GM23338 (cell line): ENCODE measurements around the gene CDH4.

Source experiments
- EZH2phosphoT487 ChIP-seq: fragments of 200-600 bp; sonication (generic); IDR thresholded peaks from one replicate; pipeline ENCODE4 v1.8.1; 2018; ENCODE audit warnings: antibody characterized with exemption; ENCODE audit not compliant: unreplicated experiment
- NANOG ChIP-seq: IDR thresholded peaks from 2 replicates; pipeline ENCODE4 v1.6.1; 2016; ENCODE audit warnings: antibody characterized with exemption, borderline replicate concordance
- POLR2AphosphoS5 ChIP-seq: IDR thresholded peaks from 2 replicates; pipeline ENCODE4 v1.6.1; 2016; ENCODE audit warnings: antibody characterized with exemption, low read depth
- ZNF331 ChIP-seq: fragments of 250-450 bp; sonication (Bioruptor Pico); IDR thresholded peaks from 2 replicates; pipeline ENCODE4 v1.5.0; 2020; ENCODE audit warnings: low read depth, mild to moderate bottlenecking, moderate library complexity
- TF ChIP-seq, protein P1 (sequence below), 2 experiments: fragments of 200-600 bp in 1 of 2; sonication (generic) in 1 of 2; conservative IDR thresholded peaks; 2 replicates each; pipeline versions ENCODE4 v1.5.1 to v1.6.1; 2016 to 2017; ENCODE audit warnings: antibody characterized with exemption in 2 of 2, low read depth in 2 of 2, mild to moderate bottlenecking in 2 of 2, moderate library complexity in 1 of 2
- TF ChIP-seq, protein P2 (sequence below): IDR thresholded peaks from one replicate; pipeline ENCODE4 v1.6.1; 2018; ENCODE audit warnings: antibody characterized with exemption; ENCODE audit not compliant: unreplicated experiment

DNA sequence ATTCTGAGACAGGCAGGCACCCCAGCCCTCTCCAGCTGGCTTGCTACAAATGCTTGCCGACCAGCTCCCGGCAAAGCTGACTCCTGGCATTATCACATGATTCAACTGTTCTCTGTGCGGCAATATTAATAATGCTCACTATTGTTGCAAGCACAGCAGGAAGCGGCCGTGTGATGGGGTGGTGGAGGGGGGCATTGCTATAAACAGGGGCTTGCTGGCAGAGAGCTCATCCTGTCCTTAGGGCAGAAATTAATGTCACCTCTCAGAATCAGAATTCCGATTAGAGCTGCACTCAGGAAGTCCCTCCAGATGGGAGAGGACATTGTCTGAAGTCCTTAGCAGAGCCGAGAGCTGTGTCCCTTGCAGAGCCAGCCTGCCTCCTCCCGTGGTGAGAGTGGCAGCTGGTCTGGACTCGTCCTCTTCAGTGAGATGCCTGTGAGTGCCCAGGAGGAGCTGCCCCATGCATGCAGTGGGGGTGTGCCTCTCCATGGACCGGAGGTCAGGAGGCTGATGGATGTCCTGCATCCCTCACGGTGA lies 162.5 kb downstream of the CDH4 start:
- TF ChIP-seq, protein P1, sequence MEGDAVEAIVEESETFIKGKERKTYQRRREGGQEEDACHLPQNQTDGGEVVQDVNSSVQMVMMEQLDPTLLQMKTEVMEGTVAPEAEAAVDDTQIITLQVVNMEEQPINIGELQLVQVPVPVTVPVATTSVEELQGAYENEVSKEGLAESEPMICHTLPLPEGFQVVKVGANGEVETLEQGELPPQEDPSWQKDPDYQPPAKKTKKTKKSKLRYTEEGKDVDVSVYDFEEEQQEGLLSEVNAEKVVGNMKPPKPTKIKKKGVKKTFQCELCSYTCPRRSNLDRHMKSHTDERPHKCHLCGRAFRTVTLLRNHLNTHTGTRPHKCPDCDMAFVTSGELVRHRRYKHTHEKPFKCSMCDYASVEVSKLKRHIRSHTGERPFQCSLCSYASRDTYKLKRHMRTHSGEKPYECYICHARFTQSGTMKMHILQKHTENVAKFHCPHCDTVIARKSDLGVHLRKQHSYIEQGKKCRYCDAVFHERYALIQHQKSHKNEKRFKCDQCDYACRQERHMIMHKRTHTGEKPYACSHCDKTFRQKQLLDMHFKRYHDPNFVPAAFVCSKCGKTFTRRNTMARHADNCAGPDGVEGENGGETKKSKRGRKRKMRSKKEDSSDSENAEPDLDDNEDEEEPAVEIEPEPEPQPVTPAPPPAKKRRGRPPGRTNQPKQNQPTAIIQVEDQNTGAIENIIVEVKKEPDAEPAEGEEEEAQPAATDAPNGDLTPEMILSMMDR (conservative IDR thresholded peaks at IDR 0.05; ENCODE audit: low read depth in 2 of 2), result no peak
- TF ChIP-seq POLR2AphosphoS5 (no peak), EZH2phosphoT487 (no peak), ZNF331 (CRISPR knock-in tag) (no peak), NANOG (no peak)
- TF ChIP-seq, protein P2, sequence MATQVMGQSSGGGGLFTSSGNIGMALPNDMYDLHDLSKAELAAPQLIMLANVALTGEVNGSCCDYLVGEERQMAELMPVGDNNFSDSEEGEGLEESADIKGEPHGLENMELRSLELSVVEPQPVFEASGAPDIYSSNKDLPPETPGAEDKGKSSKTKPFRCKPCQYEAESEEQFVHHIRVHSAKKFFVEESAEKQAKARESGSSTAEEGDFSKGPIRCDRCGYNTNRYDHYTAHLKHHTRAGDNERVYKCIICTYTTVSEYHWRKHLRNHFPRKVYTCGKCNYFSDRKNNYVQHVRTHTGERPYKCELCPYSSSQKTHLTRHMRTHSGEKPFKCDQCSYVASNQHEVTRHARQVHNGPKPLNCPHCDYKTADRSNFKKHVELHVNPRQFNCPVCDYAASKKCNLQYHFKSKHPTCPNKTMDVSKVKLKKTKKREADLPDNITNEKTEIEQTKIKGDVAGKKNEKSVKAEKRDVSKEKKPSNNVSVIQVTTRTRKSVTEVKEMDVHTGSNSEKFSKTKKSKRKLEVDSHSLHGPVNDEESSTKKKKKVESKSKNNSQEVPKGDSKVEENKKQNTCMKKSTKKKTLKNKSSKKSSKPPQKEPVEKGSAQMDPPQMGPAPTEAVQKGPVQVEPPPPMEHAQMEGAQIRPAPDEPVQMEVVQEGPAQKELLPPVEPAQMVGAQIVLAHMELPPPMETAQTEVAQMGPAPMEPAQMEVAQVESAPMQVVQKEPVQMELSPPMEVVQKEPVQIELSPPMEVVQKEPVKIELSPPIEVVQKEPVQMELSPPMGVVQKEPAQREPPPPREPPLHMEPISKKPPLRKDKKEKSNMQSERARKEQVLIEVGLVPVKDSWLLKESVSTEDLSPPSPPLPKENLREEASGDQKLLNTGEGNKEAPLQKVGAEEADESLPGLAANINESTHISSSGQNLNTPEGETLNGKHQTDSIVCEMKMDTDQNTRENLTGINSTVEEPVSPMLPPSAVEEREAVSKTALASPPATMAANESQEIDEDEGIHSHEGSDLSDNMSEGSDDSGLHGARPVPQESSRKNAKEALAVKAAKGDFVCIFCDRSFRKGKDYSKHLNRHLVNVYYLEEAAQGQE, result no peak
